ENCODE data around the gene WDFY4.

The WDFY4 gene

GRCh38 chr10:48693206-48693605 is 8.5 kb downstream of the WDFY4 start:
- no peak for DNase-seq

DNA sequence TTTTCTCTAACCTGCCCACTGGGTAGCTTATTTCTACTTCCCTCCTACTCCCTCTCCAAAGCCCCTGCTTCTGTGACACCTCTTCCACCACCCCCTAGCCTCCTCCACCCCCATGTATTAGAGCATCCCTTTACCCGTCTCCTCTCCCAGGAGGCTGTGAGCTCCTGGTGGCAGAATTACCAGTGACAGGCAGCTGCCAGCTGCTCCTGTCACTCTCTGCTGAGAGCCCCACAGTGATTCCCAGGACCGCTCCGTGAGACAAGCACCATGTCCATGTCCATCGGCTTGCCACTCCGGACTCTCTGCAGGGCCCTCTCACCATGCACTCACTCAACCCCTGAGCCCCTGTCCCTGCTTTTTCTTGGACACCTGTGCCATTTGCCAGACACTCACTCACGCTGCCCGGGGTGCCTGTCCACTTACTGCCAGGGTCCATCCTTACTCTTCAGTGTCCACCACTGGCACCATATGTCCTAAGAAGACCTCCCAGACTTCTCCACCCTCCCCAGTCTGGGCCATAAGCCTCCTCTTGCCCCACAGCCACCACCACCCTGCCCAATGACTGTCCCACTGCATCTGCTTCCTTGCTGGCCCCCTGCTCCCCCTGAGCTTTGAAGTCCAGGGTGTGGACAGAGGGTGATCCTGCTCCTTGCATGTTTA is 9.8 kb downstream of the WDFY4 start:
- DNase-seq = no peak

DNA sequence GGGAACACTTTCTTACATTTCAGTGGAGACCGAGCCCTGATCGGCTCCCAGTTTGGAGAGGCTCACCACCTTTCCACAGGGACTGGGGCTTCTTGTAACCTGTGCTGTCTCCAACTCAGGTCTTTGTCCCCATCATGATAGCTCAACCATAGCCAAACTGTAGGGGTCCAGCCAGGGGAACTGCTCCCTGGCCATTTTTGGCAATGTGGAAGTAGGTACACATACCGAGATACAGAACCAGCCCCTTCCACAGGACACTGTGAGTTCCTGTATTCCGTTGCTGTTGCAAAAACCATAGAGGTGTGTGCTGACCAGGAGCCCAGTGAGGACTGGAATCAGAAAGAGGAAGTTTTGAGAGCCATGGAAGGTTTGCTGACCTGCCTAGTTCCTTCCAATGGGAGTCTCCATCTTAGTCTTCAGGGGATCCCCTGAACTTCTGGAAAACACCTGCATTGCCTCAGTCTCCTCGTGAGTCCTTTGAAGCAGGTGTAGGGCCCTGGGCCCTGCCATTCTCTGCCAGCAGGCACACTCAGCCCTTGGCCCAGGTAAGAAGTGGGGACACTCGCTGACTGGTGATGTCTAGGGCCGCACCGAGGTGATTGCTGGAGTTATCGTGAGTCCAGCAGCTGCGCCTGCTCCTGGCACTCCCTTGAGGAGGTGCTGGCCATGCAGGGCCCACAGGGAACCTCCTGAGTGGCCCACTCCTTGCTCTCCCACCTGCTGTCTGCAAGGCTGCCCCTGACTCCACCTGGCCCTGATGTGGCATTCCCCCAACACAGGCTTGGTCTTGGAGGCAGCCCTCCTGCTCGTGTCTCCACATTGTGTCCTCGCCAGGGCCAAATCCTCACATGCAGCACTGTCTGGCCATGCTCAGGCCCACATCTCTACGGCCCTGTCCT is 11.2 kb downstream of the WDFY4 start:
- no peak for DNase-seq

DNA sequence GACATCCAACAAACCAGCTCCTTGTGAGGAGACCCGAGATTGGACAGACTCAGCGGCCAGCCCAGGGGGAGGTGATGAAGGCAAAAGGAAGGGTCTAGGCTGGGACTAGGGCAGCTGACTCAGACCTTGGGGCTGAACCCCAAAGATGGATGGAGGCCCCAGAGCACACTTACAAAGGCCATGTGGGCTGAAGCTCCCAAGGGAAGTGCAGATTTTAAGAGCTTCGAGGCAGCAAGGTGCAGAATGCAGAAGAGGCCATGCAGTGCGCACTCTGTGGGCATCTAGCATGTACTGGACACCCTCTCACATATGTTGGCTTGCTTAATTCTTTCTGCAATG is 11.8 kb downstream of the WDFY4 start:
- DNase-seq = no peak

GRCh38 chr10:48697091-48697490 is 12.4 kb downstream of the WDFY4 start:
- DNase-seq = no peak

- DNase-seq = no peak
Observed at GRCh38 chr10:48697821-48698764, 13.4 kb downstream of the WDFY4 start.

DNA sequence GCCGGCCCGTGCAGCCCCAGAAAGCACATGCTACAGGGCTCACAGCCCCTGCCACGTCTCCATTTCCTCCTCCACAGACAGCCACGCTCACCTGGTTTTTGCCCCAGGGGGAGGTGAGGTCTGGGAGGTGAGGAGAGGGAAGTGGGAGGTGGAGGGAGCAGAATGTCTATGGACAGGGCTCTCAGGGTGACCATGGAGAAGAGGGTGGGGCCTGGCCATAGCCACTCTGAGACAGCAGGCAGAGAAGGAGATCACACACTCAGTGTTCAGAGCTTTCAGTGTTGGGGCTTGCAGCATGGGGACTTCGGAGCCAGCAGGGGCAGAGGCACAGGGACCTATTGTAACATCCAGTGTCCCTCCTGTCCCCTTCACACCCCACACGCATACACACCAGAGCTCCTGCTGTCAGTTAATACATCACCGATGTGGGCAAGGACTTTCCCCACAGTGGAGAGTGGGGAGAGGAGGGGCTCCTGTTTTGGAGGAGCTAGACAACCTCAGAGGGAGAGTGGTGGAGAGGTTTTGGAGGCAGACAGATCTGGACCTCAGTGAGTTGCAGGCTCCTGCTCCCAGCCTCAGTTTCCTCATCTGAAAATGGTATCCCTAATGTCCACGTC is 14.4 kb downstream of the WDFY4 start:
- DNase-seq = no peak

GRCh38 chr10:48700071-48700470 is 15.4 kb downstream of the WDFY4 start:
- no peak for DNase-seq

DNA sequence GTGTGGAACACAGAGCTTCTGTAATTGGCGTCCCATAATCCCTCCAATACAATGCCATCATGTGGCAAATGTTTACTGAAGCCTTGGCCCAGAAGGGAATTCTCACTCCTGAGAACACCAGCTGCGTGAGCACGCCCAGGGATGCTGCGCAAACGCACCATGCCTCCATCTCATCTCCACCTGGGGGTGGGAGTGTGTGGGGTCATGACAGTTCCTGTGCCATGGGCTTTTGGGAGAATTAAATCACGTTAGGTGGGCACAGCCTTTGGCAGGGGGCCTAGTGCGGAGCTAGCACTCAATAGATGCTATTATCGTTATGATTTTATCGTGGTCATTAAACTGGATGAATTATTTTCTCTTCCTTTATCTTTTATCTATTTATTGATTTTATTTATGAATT is 15.8 kb downstream of the WDFY4 start:
- no peak for DNase-seq

- DNase-seq = no peak
Observed at GRCh38 chr10:48701139-48701901, 16.6 kb downstream of the WDFY4 start.

- no peak for DNase-seq
Observed at GRCh38 chr10:48701941-48702340, 17.3 kb downstream of the WDFY4 start.

- no peak for DNase-seq
Observed at GRCh38 chr10:48703531-48704122, 19.0 kb downstream of the WDFY4 start.

DNA sequence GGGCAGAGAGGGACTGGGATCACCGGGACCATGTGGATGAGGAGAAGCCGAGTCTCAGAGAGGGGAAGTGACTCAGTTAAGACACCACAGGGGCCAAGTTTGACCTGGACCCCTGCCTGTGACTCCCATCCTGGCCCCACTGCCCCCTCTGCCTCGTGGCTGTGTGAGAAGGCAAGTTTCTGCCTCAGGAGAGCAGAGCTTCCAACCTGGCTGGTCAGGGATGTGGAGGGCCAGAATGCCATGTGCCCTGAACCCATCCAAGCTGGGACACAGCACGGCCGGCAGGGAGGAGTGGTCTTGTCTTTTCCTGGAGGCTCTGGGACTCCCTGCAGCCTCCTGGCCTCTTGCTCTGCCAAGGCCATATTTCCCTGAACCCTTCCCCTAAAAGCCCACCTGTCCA is 19.5 kb downstream of the WDFY4 start:
- DNase-seq = no peak

DNA sequence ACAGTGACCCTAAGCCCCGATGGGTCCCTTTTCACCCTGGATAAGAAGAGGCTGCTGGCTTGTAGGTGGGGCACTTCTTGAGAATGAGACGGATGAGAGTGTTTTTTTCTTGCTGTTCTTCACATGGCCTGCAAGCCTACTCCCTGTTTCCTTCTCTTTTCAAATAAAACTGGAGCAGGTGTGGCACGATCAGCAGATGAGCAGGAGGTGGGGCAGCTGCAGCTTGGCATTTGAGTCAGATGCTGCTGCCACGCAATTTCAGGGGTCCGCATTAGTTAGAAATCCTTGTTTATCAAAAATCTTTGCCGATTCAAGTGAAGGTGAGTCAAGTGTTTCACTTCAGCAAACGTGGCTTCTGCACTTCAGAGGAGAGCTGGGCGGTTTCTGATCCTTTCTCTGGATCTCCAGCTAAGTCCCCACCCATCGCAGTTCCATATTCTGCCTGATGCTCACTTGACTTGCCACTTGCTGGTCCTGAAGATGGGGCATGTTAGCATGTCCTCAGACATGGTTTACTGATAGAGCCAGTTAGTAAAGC is 20.8 kb downstream of the WDFY4 start:
- DNase-seq = no peak

GRCh38 chr10:48707472-48707871 is 22.8 kb downstream of the WDFY4 start:
- no peak for DNase-seq

DNA sequence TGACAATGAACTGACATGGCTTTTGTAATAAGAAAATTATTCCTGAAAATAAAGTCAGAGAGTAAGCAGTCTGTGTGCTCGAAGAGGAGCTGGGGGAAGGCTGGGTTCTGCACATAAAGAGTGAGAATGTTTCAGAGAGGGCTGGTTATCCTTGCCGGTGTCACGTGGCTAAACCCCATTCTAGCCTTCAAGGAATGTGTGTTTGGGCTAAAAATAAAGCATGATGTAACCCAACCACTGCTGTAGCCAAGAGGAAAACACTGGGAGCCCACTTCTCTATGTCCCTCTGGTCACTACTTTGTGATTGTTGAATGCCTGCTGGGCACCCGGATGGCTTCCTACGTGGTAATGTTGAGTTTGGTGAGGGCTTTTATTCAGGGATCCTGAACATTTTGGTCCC is 23.5 kb downstream of the WDFY4 start:
- no peak for DNase-seq

DNA sequence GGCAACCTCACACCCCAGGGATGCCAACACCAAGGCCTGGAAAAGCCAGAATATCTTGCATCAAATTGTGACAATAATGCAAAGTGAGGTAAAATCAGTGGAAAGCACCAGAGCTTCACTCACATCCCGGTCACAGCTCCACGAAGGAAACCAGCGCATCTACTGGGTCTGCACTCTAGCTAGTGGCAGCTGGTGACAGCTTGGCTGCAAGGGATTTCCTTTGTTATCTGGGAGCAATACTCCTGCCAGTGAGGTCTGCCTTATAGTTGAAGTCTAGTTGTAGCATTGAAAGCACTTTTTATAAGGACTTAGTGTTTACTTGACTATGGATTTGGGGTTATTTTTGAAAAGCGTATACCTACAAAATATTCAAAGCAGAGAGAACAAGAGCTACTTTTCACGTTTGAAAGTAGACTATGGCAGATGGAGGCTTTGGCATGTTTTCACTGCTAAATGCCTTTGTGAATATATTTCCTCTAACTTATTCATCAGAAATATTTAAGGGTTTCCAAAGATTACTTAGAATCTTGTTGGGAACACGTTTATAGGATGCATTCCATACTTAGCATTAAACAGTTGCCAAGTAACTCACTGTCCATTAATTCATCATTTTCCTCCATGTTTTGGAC is 26.1 kb downstream of the WDFY4 start:
- DNase-seq = no peak

DNA sequence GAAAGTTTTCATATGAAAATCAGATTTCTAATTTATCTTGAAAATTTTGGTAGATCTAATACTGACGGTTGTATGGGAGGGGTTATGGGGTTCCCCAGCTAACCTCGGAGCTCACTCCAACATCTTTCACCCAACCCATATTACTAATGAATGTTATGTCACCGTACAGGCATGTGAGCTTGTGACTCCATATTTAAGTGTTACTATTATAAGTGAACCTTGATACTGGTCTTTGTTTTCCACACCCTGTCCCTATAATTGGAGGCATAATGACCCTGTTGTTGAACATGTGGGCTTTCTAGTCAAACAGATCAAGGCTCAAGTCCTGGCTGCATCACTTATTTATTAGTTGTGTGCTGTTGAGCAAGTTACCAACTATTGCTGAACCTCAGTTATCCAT is 27.2 kb downstream of the WDFY4 start:
- DNase-seq = no peak

DNA sequence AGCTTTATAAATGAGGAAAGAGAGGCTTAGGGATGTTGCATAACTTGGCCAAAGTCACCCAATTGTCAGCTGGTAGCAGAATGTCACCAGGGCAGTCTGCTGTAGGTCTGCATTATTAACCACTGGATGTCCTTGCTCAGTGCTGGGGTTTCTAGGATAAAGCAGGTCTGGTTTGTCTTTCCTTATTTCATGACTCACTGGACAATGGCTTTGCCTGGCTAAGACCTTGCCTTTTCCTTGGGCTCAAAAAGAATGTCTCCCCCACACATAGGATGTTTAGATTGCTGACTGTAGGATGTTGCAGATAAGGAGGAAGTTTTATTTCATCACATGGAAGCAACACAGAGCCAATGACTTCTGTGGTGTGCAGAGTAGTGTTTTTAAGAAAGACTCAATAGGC is 29.4 kb downstream of the WDFY4 start:
- no peak for DNase-seq

GRCh38 chr10:48716416-48716815 is 31.7 kb downstream of the WDFY4 start:
- DNase-seq = no peak

GRCh38 chr10:48720611-48721010 is 35.9 kb downstream of the WDFY4 start:
- no peak for DNase-seq
